Activated naive CD4-positive, alpha-beta T cell treated with anti-CD3 and anti-CD28 coated beads for 36 hours (primary cell): ENCODE data around the gene SREBF2. TPM values are rescaled to one million over a fixed set of nuclear protein-coding genes. Genes with fewer than 3 reads are reported as not detected.

Source experiments
- CTCF ChIA-PET: fragments of 350-600 bp; sonication (Branson Sonifier 250); formaldehyde crosslinking; loops from one replicate; lab custom pipeline; 2021; ENCODE audit warnings: antibody characterized with exemption; lab: Charles Lee
- DNase-seq: peaks from one replicate; pipeline ENCODE4 v3.0.0-alpha.2; 2020
- H3K27ac Mint-ChIP-seq: one replicate; pipeline ENCODE4 v1.8.0; 2021; ENCODE audit warnings: mild to moderate bottlenecking, mixed read lengths
- H3K27me3 Mint-ChIP-seq: one replicate; pipeline ENCODE4 v1.8.0; 2021; ENCODE audit warnings: low read depth, mixed read lengths
- H3K36me3 Mint-ChIP-seq: one replicate; pipeline ENCODE4 v1.8.0; 2021; ENCODE audit warnings: low read depth, mixed read lengths
- H3K4me1 Mint-ChIP-seq: one replicate; pipeline ENCODE4 v1.8.0; 2021; ENCODE audit warnings: low read depth, mixed read lengths
- H3K4me3 Mint-ChIP-seq: one replicate; pipeline ENCODE4 v1.8.0; 2021; ENCODE audit warnings: mild to moderate bottlenecking, moderate library complexity, mixed read lengths
- H3K9me3 Mint-ChIP-seq: one replicate; pipeline ENCODE4 v1.8.0; 2021; ENCODE audit warnings: mixed read lengths
- intact Hi-C: fragments of 100-400 bp; cut with micrococcal nuclease; formaldehyde crosslinking; loops from one replicate; pipeline ENCODE4 v1.15.1; 2023
- total RNA-seq, 2 experiments: library from RNA; stranded (reverse); gene quantifications; one replicate each; pipeline ENCODE4 v1.2.3, GENCODE V29; 2021

Gene SREBF2
- total RNA-seq, 2 experiments from 2014 or later = 143 to 147 TPM

- Mint-ChIP-seq H3K36me3 (peaks cover 6% of the 10 kb centered on the region), H3K9me3 (no peaks in the 10 kb centered on the region), H3K27ac (peak overlapping the region; percentile 81), H3K4me1 (peaks cover 33% of the 10 kb centered on the region), H3K27me3 (no peaks in the 10 kb centered on the region), H3K4me3 (no peak overlapping the region)
- CTCF ChIA-PET = interaction anchor here (0.5 to 2.9 kb wide), 16 partner anchors 9 to 157 kb away, joined by 3 to 15 read pairs (median 4); no protein-coding TSS in a partner anchor
- intact Hi-C loops = loop anchor here (1.0 to 5.0 kb wide), 8 partner anchors 35 to 620 kb away; partner anchors contain the start of genes MEI1, NAGA and PHETA2
- peak; percentile 65 for DNase-seq
Observed at GRCh38 chr22:41822317-41823057, 10.4 kb upstream of the SREBF2 start.

- Mint-ChIP-seq H3K27me3 (no peaks in the 10 kb centered on the region), H3K4me3 (no peak overlapping the region), H3K4me1 (peaks cover 33% of the 10 kb centered on the region), H3K9me3 (no peaks in the 10 kb centered on the region), H3K27ac (peak overlapping the region; percentile 58), H3K36me3 (peaks cover 6% of the 10 kb centered on the region)
- DNase-seq = no peak
- intact Hi-C loops = loop anchor here (5.0 kb wide), 3 partner anchors 126 to 619 kb away; partner anchors contain the start of genes MEI1, NAGA and PHETA2
- CTCF ChIA-PET = interaction anchor here (0.8 to 0.9 kb wide), 2 partner anchors 34 to 127 kb away, joined by 3 to 4 read pairs; no protein-coding TSS in a partner anchor
Observed at GRCh38 chr22:41823797-41824196, 9.1 kb upstream of the SREBF2 start.

- intact Hi-C loops = no loop called here
- CTCF ChIA-PET = no interaction called here
Observed at GRCh38 chr22:41825376-41825775, 7.5 kb upstream of the SREBF2 start.

GRCh38 chr22:41826021-41826420 is 6.9 kb upstream of the SREBF2 start:
- H3K9me3 Mint-ChIP-seq = peaks cover 3% of the 10 kb centered on the region

More at GRCh38 chr22:41825376-41825775, 7.5 kb upstream of the SREBF2 start:
- H3K27ac Mint-ChIP-seq = peak overlapping the region; percentile 22
- H3K27me3 Mint-ChIP-seq = no peaks in the 10 kb centered on the region
- peaks cover 9% of the 10 kb centered on the region for H3K36me3 Mint-ChIP-seq
- DNase-seq = no peak
- H3K4me3 Mint-ChIP-seq = no peak overlapping the region
- H3K9me3 Mint-ChIP-seq = peaks cover 2% of the 10 kb centered on the region
- H3K4me1 Mint-ChIP-seq = peaks cover 35% of the 10 kb centered on the region

GRCh38 chr22:41826430-41827383 is 6.2 kb upstream of the SREBF2 start:
- CTCF ChIA-PET = interaction anchor here (0.8 kb wide), 1 partner anchor 130 kb away, joined by 4 read pairs; no protein-coding TSS in a partner anchor
- peaks cover 19% of the 10 kb centered on the region for H3K36me3 Mint-ChIP-seq
- H3K9me3 Mint-ChIP-seq = peaks cover 7% of the 10 kb centered on the region
- no peak for DNase-seq
- no peaks in the 10 kb centered on the region for H3K27me3 Mint-ChIP-seq
- no peak overlapping the region for H3K27ac Mint-ChIP-seq
- intact Hi-C loops = no loop called here
- no peak overlapping the region for H3K4me3 Mint-ChIP-seq
- peaks cover 42% of the 10 kb centered on the region for H3K4me1 Mint-ChIP-seq

More at GRCh38 chr22:41826021-41826420, 6.9 kb upstream of the SREBF2 start:
- peaks cover 39% of the 10 kb centered on the region for H3K4me1 Mint-ChIP-seq
- intact Hi-C loops = no loop called here
- no peak for DNase-seq
- peaks cover 12% of the 10 kb centered on the region for H3K36me3 Mint-ChIP-seq
- CTCF ChIA-PET = interaction anchor here (0.8 kb wide), 1 partner anchor 131 kb away, joined by 4 read pairs; no protein-coding TSS in a partner anchor
- H3K27ac Mint-ChIP-seq = no peak overlapping the region
- H3K4me3 Mint-ChIP-seq = no peak overlapping the region
- H3K27me3 Mint-ChIP-seq = no peaks in the 10 kb centered on the region

- Mint-ChIP-seq H3K4me3 (no peak overlapping the region), H3K4me1 (peaks cover 39% of the 10 kb centered on the region), H3K27me3 (no peaks in the 10 kb centered on the region), H3K27ac (no peak overlapping the region), H3K36me3 (peaks cover 26% of the 10 kb centered on the region), H3K9me3 (peaks cover 8% of the 10 kb centered on the region)
- intact Hi-C loops = no loop called here
- CTCF ChIA-PET = no interaction called here
- no peak for DNase-seq
Observed at GRCh38 chr22:41827671-41828070, 5.2 kb upstream of the SREBF2 start.

- CTCF ChIA-PET = interaction anchor here (1.4 to 1.7 kb wide), 2 partner anchors 34 to 112 kb away, joined by 5 to 7 read pairs; no protein-coding TSS in a partner anchor
- no peak for DNase-seq
- Mint-ChIP-seq H3K4me3 (no peak overlapping the region), H3K27me3 (no peaks in the 10 kb centered on the region), H3K9me3 (peaks cover 8% of the 10 kb centered on the region), H3K36me3 (peaks cover 27% of the 10 kb centered on the region), H3K4me1 (peaks cover 32% of the 10 kb centered on the region), H3K27ac (no peak overlapping the region)
- intact Hi-C loops = no loop called here
Observed at GRCh38 chr22:41828516-41828915, 4.4 kb upstream of the SREBF2 start.

- H3K27ac Mint-ChIP-seq = peak overlapping the region; percentile 51
- H3K9me3 Mint-ChIP-seq = peaks cover 8% of the 10 kb centered on the region
- H3K27me3 Mint-ChIP-seq = no peaks in the 10 kb centered on the region
- peaks cover 38% of the 10 kb centered on the region for H3K36me3 Mint-ChIP-seq
- no peak overlapping the region for H3K4me3 Mint-ChIP-seq
- CTCF ChIA-PET = interaction anchor here (0.6 to 1.7 kb wide), 3 partner anchors 28 to 111 kb away, joined by 3 to 5 read pairs (median 4); no protein-coding TSS in a partner anchor
- H3K4me1 Mint-ChIP-seq = peaks cover 25% of the 10 kb centered on the region
- no peak for DNase-seq
- intact Hi-C loops = no loop called here
Observed at GRCh38 chr22:41830174-41830573, 2.7 kb upstream of the SREBF2 start.

GRCh38 chr22:41831383-41831782 is 1.5 kb upstream of the SREBF2 start:
- Mint-ChIP-seq H3K4me3 (peak overlapping the region; percentile 25), H3K27me3 (no peaks in the 10 kb centered on the region), H3K27ac (peak overlapping the region; percentile 100), H3K4me1 (peaks cover 34% of the 10 kb centered on the region), H3K9me3 (peaks cover 8% of the 10 kb centered on the region), H3K36me3 (peaks cover 46% of the 10 kb centered on the region)
- CTCF ChIA-PET = interaction anchor here (1.2 to 1.5 kb wide), 3 partner anchors 8 to 134 kb away, joined by 3 to 5 read pairs (median 3); partner anchors contain the start of gene CCDC134
- intact Hi-C loops = no loop called here
- DNase-seq = peak; percentile 25

GRCh38 chr22:41831828-41832552 is 915 bp upstream of the SREBF2 start:
- CTCF ChIA-PET = interaction anchor here (0.9 to 1.5 kb wide), 5 partner anchors 9 to 135 kb away, joined by 3 to 7 read pairs (median 3); partner anchors contain the start of gene CCDC134
- DNase-seq = no peak
- Mint-ChIP-seq H3K27me3 (no peaks in the 10 kb centered on the region), H3K36me3 (peaks cover 52% of the 10 kb centered on the region), H3K9me3 (peaks cover 8% of the 10 kb centered on the region), H3K4me3 (peak overlapping the region; percentile 98), H3K4me1 (peaks cover 40% of the 10 kb centered on the region), H3K27ac (peak overlapping the region; percentile 100)
- intact Hi-C loops = loop anchor here (1.0 to 2.0 kb wide), 5 partner anchors 25 to 259 kb away; partner anchors contain the start of gene NDUFA6
